HPDE6-E6E7 (cell line): ENCODE measurements around the gene ANGPTL2.

Experiments used
- DNase-seq: peaks from one replicate; pipeline ENCODE4 v3.0.0; 2011; ENCODE audit warnings: missing footprints; ENCODE audit errors: extremely low spot score

Gene ANGPTL2

GRCh38 chr9:127117801-127118200 lies 4.6 kb downstream of the ANGPTL2 start:
- no peak for DNase-seq

GRCh38 chr9:127116957-127117356 lies 5.5 kb downstream of the ANGPTL2 start:
- no peak for DNase-seq

GRCh38 chr9:127116088-127116726 lies 6.2 kb downstream of the ANGPTL2 start:
- DNase-seq = no peak

- DNase-seq = no peak
Observed at GRCh38 chr9:127114606-127115005, 7.8 kb downstream of the ANGPTL2 start.

- no peak for DNase-seq
Observed at GRCh38 chr9:127113191-127113972, 9.1 kb downstream of the ANGPTL2 start.

GRCh38 chr9:127112735-127113161 lies 9.7 kb downstream of the ANGPTL2 start:
- no peak for DNase-seq

- DNase-seq = no peak
Observed at GRCh38 chr9:127112056-127112455, 10.4 kb downstream of the ANGPTL2 start.

- DNase-seq = no peak
Observed at GRCh38 chr9:127109212-127109711, 13.2 kb downstream of the ANGPTL2 start.

GRCh38 chr9:127107929-127108876 lies 14.2 kb downstream of the ANGPTL2 start:
- DNase-seq = no peak

GRCh38 chr9:127107171-127107928 lies 15.1 kb downstream of the ANGPTL2 start:
- no peak for DNase-seq

GRCh38 chr9:127106466-127106855 lies 16.0 kb downstream of the ANGPTL2 start:
- no peak for DNase-seq

GRCh38 chr9:127105805-127106465 lies 16.5 kb downstream of the ANGPTL2 start:
- DNase-seq = no peak

GRCh38 chr9:127104581-127105311 lies 17.7 kb downstream of the ANGPTL2 start:
- no peak for DNase-seq

GRCh38 chr9:127102788-127103187 lies 19.6 kb downstream of the ANGPTL2 start:
- DNase-seq = no peak

- no peak for DNase-seq
Observed at GRCh38 chr9:127102176-127102575, 20.3 kb downstream of the ANGPTL2 start.

- DNase-seq = no peak
Observed at GRCh38 chr9:127099664-127100063, 22.8 kb downstream of the ANGPTL2 start.

- no peak for DNase-seq
Observed at GRCh38 chr9:127098916-127099553, 23.4 kb downstream of the ANGPTL2 start.

GRCh38 chr9:127097683-127098082 lies 24.8 kb downstream of the ANGPTL2 start:
- DNase-seq = no peak

GRCh38 chr9:127096208-127096607 lies 26.2 kb downstream of the ANGPTL2 start:
- no peak for DNase-seq
